Mucosa of descending colon (tissue), 3 donors: ENCODE measurements around the gene CTSF. TPM values are rescaled to one million over a fixed set of nuclear protein-coding genes. Genes with fewer than 3 reads are reported as not detected.
A peak's percentile ranks its signal among the peaks of the same experiment; 100 is the strongest.
"Not testable (repeated sequence)": the region's sequence is repeated elsewhere in the genome, so short reads cannot be mapped to it uniquely, and the experiment has no call there.

ENCODE experiments used
- ATAC-seq: fragments of 200-7000 bp; cut with Tn5 transposase; one replicate; pipeline ENCODE4 v1.9.1; 2020; ENCODE audit warnings: mild to moderate bottlenecking, moderate library complexity
- DNase-seq, 3 donors: peaks; one replicate each; pipeline ENCODE4 v3.0.0-alpha.2; 2020
- H3K36me3 ChIP-seq: fragments of 200-600 bp; one replicate; pipeline ENCODE4 v1.8.0; 2021; ENCODE audit warnings: low read depth, mild to moderate bottlenecking
- H3K4me1 ChIP-seq: fragments of 200-600 bp; one replicate; pipeline ENCODE4 v1.8.0; 2021; ENCODE audit warnings: low read depth, mild to moderate bottlenecking
- H3K4me3 ChIP-seq: fragments of 200-600 bp; one replicate; pipeline ENCODE4 v1.8.0; 2021; ENCODE audit warnings: mild to moderate bottlenecking
- H3K9me3 ChIP-seq: fragments of 200-600 bp; one replicate; pipeline ENCODE4 v1.8.0; 2021; ENCODE audit warnings: mild to moderate bottlenecking
- intact Hi-C, 2 donors: fragments of 100-400 bp; cut with DNase I in 1 of 2; cut with micrococcal nuclease in 1 of 2; formaldehyde crosslinking; loops; one replicate each; pipeline versions ENCODE4 v1.11.0 to v1.11.1; 2022; cut with DNase I, micrococcal nuclease
- total RNA-seq, 3 donors: library from RNA; stranded (reverse); fragmentation: NEBNext Ultra II Directional in 2 of 3; extraction: Animal tissue kit (Norgen Biotek cat#: 25700) in 2 of 3; gene quantifications; one replicate each; pipeline versions ENCODE4 v1.2.1 to v1.2.4, GENCODE V29; 2021 to 2023
- TF ChIP-seq, protein P1 (sequence below): fragments of 200-600 bp; IDR thresholded peaks from one replicate; pipeline ENCODE4 v1.8.0; 2022; ENCODE audit warnings: antibody characterized with exemption, mild to moderate bottlenecking
- donor health status: DM: no; HTN: no; CAD: no; lungs with moderate emphysema.
- donor health status: DM: no; HTN: no; CAD: no.
- donor health status: DM: no; HTN: yes; CAD: no.

CTSF gene
- total RNA-seq, 3 donors from 2014 or later: 5.8 to 84.3 (median 8.3) TPM

GRCh38 chr11:66592457-66593302 lies 24.3 kb upstream of the CTSF start, which contains the start of the genes CCDC87 and CCS:
CCDC87 (minus strand) TSS chr11:66593063; CDS start chr11:66593015, 48 bp downstream.
CCS (plus strand) TSS chr11:66593185; CDS start chr11:66593262, 77 bp downstream.
- TF ChIP-seq, protein P1, sequence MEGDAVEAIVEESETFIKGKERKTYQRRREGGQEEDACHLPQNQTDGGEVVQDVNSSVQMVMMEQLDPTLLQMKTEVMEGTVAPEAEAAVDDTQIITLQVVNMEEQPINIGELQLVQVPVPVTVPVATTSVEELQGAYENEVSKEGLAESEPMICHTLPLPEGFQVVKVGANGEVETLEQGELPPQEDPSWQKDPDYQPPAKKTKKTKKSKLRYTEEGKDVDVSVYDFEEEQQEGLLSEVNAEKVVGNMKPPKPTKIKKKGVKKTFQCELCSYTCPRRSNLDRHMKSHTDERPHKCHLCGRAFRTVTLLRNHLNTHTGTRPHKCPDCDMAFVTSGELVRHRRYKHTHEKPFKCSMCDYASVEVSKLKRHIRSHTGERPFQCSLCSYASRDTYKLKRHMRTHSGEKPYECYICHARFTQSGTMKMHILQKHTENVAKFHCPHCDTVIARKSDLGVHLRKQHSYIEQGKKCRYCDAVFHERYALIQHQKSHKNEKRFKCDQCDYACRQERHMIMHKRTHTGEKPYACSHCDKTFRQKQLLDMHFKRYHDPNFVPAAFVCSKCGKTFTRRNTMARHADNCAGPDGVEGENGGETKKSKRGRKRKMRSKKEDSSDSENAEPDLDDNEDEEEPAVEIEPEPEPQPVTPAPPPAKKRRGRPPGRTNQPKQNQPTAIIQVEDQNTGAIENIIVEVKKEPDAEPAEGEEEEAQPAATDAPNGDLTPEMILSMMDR: peak; percentile 75
- intact Hi-C loops: no loop called here
- no peaks in the 10 kb centered on the region for H3K36me3 ChIP-seq
- peaks cover 24% of the 10 kb centered on the region for H3K4me1 ChIP-seq
- peak within 1 kb of the TSS; percentile 7 for H3K4me3 ChIP-seq
- DNase-seq (peak; percentile 99), ATAC-seq (peak; percentile 98)
- H3K9me3 ChIP-seq: no peaks in the 10 kb centered on the region

DNA sequence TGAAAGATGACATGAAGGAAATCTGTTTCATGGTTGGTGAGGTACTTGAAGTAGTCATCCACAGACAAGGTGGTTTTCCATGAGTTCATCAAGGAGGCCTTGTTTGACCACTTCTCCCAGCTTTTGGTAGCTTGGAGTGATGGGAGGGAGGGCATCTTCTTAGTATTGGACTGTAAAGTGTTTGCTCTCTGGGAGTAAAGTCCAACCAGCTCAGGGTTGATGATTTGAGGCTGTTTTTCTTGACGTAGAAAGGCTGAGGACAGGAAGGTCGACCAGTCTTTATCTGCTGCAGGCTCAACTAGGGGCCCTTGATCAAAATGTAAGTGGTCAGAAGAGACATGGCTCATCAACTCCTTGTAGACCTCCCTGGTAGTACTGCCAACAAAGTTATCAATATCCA lies 22.8 kb upstream of the CTSF start:
- intact Hi-C loops: no loop called here
- ATAC-seq (no peak), DNase-seq (no peak)
- no peaks in the 10 kb centered on the region for H3K36me3 ChIP-seq
- TF ChIP-seq, protein P1: no peak
- no peaks in the 10 kb centered on the region for H3K9me3 ChIP-seq
- H3K4me3 ChIP-seq: no peak overlapping the region
- H3K4me1 ChIP-seq: peaks cover 18% of the 10 kb centered on the region

DNA sequence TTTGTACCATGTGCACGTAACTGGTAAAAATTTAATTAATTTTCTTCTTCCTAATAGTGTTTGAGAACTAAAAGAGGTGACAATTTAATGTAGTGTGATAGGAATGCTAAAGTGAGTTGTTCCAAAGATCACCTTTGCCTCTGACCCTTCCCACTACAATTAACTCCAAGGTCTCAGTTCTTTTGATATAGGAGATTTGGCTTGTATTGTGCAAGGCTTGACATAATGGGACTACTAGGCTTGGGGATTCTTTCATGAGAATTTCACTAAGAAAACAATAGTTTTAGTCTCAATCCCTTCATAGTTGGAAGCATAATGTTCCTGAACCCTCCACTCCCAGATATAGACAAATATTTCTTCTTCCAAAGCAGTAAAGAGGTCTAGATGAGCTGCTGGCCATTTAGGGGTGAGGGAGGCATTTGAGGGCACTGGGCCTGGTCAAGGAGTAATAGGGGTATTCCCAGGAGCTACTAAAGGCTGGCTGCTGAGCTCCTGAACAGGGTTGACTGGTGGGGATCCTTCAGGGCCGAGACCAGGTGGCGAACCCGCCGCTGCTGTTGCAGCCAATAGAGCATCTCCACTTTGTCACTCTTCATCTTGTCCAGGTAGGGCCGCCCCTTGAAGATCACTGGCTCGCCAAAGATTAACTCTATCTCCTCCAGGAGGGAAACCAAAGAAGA lies 21.7 kb upstream of the CTSF start:
- intact Hi-C loops: no loop called here
- no peaks in the 10 kb centered on the region for H3K9me3 ChIP-seq
- TF ChIP-seq, protein P1: no peak
- ATAC-seq (no peak), DNase-seq (no peak)
- no peak overlapping the region for H3K4me3 ChIP-seq
- no peaks in the 10 kb centered on the region for H3K36me3 ChIP-seq
- peaks cover 15% of the 10 kb centered on the region for H3K4me1 ChIP-seq

DNA sequence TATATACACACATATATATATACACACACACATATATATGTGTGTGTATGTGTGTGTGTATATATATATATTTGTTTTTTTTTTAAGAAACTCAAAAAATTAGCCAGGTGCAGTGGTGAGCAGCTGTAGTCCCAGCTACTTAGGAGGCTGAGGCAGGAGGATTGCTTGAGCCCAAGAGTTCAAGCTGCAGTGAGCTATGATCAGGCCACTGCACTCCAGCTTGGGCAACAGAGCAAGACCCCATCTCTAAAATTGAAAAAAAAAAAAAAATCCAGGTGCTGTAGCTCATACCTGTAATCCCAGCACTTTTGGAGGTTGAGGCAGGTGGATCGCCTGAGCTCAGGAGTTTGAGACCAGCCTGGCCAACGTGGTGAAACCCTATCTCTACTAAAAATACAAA lies 20.9 kb upstream of the CTSF start:
- H3K4me3 ChIP-seq, DNase-seq, intact Hi-C loops: not testable (repeated sequence)

GRCh38 chr11:66586136-66586535 lies 17.7 kb upstream of the CTSF start:
- ATAC-seq (no peak), DNase-seq (no peak)
- no peak overlapping the region for H3K4me3 ChIP-seq
- no peaks in the 10 kb centered on the region for H3K4me1 ChIP-seq
- intact Hi-C loops: no loop called here
- peaks cover 11% of the 10 kb centered on the region for H3K9me3 ChIP-seq
- no peaks in the 10 kb centered on the region for H3K36me3 ChIP-seq
- TF ChIP-seq, protein P1: no peak

More for the DNA sequence above, 20.9 kb upstream of the CTSF start:
- not testable (repeated sequence) for ATAC-seq, H3K36me3 ChIP-seq, H3K9me3 ChIP-seq, H3K4me1 ChIP-seq

- intact Hi-C loops, ATAC-seq, DNase-seq, H3K4me3 ChIP-seq, H3K4me1 ChIP-seq, H3K36me3 ChIP-seq: not testable (repeated sequence)
- peaks cover 11% of the 10 kb centered on the region for H3K9me3 ChIP-seq
Measured at GRCh38 chr11:66585447-66585846, 17.0 kb upstream of the CTSF start.

DNA sequence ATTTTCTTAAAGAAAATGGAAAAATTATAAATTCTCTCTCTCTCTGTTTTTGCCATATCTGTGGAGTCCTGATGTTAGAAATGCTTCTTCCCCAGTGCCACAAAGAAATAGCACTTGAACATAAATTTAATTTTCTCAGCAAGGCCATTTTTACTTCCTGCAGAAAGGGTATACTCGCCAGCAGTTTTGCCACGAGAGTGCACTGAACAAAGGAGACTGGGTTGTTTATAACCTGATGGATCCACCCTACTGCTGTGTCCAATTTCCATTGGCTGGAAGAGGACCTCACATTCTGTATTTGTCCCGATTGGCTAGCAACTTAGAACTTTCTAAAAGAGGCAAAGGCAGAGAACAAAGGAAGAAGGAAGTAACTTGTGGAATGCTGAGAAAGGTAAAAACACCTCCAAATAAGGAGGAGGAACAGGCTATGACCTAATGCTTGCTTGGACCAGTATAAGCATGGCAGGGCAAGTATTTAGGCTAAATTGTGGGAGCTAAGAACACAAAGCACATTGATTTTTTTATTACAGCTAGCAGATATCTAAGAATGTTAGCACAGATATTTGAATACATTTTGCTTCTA lies 14.2 kb upstream of the CTSF start:
- ATAC-seq, H3K4me1 ChIP-seq, intact Hi-C loops: not testable (repeated sequence)

More for the DNA sequence above, 14.2 kb upstream of the CTSF start:
- not testable (repeated sequence) for H3K36me3 ChIP-seq, DNase-seq, H3K4me3 ChIP-seq
- H3K9me3 ChIP-seq: peaks cover 11% of the 10 kb centered on the region
